Glomerular visceral epithelial cell (primary cell): ENCODE measurements around the gene ECHDC1.
"Not testable (repeated sequence)": the region's sequence is repeated elsewhere in the genome, so short reads cannot be mapped to it uniquely, and the experiment has no call there.

Source experiments
- DNase-seq: peaks from one replicate; pipeline ENCODE4 v3.0.0-alpha.2; 2016; ENCODE audit errors: extremely low spot score

ECHDC1 gene, protein sequence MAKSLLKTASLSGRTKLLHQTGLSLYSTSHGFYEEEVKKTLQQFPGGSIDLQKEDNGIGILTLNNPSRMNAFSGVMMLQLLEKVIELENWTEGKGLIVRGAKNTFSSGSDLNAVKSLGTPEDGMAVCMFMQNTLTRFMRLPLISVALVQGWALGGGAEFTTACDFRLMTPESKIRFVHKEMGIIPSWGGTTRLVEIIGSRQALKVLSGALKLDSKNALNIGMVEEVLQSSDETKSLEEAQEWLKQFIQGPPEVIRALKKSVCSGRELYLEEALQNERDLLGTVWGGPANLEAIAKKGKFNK

GRCh38 chr6:127342946-127343808 lies at the start of gene ECHDC1:
TSS of gene ECHDC1 (minus strand) at chr6:127343609. CDS start at chr6:127331028, 12,581 bp downstream.
- DNase-seq: peak; percentile 68

DNA sequence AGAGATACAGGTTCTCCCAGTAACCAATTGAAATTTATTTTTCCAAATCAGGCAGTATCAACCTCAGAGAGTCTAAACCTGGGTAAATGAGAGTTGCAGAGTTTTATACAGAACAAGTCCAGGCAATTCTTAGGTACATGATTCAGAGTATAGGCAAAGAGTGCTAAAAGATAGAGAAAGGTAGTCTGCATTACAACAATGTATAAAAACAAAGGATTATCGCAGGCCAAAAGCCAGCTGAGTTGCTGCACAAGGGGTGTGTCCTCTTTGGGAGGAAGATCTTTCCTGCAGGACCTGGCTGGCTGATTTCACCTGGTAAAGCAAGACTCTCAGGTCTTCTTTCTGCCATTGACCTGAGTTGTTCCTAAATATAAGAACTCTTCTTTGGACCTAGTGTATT lies 48.9 kb upstream of the ECHDC1 start:
- no peak for DNase-seq

GRCh38 chr6:127391094-127391953 lies 47.9 kb upstream of the ECHDC1 start:
- no peak for DNase-seq

DNA sequence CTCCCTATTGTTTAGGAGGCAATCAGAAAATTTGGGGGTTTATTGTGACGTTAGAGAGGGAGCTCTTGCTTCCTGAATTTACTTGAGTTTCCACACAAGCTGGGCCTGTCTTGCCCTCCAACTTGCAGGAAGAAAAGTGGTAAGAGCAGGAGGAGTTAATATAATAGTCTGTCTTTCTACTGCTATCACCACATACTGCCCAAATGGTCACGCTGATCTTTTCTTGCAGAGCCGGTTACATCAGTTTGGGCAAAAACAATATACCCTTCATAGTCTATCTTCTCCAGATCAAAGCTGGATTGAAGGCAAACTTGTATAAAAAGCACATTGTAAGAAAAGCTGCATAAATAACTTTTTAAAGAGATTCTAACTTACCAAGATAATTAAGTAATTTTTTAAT lies 46.3 kb upstream of the ECHDC1 start:
- DNase-seq: no peak

- no peak for DNase-seq
Measured at GRCh38 chr6:127385668-127386430, 42.4 kb upstream of the ECHDC1 start.

DNA sequence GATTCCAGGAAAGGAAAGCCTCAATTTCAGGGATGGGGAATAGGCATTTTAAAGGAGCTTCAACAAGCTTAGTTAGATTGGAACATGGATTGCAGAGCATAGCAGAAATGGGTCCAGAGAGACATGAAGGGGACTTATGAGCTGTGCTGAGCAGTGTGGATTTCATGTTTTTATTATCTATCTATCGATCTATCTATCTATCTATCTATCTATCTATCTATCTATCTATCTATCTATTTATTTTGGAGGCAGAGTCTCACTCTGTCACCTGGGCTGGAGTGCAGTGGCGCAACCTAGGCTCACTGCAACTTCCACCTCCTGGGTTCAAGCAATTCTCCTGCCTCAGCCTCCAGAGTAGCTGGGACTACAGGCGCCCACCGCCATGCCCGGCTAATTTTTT lies 41.4 kb upstream of the ECHDC1 start:
- DNase-seq: not testable (repeated sequence)

GRCh38 chr6:127383988-127384387 lies 40.6 kb upstream of the ECHDC1 start:
- DNase-seq: no peak

DNA sequence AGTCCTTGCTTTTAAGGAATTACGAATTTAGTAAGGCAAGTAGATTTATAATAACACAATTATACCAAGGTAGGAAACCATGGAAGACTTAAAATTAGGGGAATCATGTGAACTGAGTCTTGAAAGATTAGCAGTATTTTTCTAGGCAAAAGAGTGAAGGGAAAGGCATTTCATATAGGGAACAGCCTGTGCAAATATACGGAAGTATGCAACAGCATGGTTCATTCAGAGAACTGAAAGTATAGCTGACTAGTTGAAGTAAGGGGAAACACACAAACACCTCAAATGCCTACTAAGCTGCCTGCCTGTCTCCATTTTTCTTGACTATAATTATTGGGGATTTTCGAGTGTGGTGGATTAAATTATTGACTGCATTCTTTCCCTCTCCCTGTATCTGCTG lies 39.0 kb upstream of the ECHDC1 start:
- no peak for DNase-seq

- no peak for DNase-seq
Measured at GRCh38 chr6:127381384-127381783, 38.0 kb upstream of the ECHDC1 start.

GRCh38 chr6:127376685-127377084 lies 33.3 kb upstream of the ECHDC1 start:
- DNase-seq: no peak

DNA sequence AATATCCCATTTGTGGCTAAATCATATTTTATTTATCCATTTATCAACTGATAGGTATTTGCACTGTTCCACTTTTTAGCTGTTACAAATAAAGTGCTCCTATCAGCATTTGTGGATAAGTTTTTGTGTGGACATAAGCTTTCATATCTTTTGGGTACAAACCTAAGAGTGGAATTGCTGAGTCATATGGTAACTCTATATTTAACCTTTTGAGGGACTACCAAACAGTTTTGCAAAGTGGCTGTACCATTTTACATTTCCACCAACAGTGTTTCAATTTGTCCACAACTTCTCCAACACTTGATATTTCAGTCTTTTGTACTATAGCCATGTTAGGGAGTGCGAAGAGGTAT lies 23.6 kb upstream of the ECHDC1 start:
- no peak for DNase-seq

GRCh38 chr6:127366282-127367022 lies 23.0 kb upstream of the ECHDC1 start:
- DNase-seq: peak; percentile 95

GRCh38 chr6:127365874-127366273 lies 22.5 kb upstream of the ECHDC1 start:
- no peak for DNase-seq

DNA sequence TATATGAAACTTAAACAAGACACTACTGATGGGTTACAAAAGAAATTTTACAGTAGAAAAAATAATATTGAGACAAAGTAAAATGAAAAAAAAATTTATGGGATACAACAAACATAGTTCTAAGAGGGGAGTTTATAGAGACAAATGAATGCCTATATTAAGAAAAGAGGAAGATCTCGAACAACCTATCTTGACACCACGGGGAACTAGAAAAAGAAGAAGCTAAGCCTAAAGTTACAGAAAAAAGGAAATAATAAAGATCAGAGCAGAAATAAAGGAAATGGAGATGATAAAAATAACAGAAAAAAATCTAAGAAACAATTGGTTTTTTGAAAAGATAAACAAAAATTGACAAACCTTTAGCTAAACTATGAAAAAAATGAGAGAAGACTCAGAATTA lies 9.1 kb upstream of the ECHDC1 start:
- DNase-seq: no peak

- DNase-seq: no peak
Measured at GRCh38 chr6:127349980-127350379, 6.6 kb upstream of the ECHDC1 start.

- DNase-seq: no peak
Measured at GRCh38 chr6:127348028-127348661, 4.7 kb upstream of the ECHDC1 start.

GRCh38 chr6:127347178-127347577 lies 3.8 kb upstream of the ECHDC1 start:
- no peak for DNase-seq

- DNase-seq: no peak
Measured at GRCh38 chr6:127345521-127345920, 2.1 kb upstream of the ECHDC1 start.

DNA sequence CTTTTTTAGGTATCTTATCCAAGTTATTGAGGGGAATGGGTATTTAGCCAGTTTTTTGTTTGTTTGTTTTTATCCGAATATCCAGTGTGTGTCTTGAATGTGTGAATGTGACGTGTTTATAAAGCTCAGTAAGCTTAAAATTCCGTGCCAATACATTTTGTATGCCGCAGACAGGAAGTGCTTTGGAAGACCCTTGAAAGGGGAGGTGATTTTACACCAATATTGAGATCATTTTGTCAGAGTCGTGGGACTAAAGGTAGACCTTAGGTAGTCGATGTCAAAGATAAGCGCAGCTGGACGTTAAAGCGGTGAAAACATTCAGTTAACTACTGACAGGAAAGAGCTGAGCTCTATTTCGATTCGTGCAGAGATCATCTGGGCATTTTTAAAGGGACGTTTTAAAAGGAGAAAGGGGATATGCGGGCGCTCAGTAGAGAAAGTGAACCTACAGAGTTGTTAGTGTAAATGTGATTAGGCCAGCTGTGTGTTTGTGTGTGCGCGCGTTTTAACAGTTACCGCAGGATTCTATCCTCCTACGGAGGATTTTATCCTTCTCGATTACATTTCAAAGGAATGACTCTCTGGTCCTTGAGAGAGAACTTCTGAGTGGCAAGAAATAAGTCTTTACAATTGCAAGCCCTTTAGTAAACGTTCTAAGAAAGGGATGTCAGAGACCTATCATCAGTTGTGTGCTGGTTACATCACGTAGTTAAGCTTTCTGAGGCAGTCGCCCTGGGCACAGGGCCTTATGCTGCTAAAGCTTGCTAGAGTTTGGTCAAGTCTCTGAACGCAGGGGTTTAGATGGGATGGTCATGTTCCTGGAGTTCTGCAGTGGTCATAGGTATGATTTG lies 625 bp upstream of the ECHDC1 start:
- peak; percentile 20 for DNase-seq
